Activated T-helper 9 cell treated with anti-CD3 and anti-CD28 coated beads, Interleukin-2, amount 50 U/mL, for 16 hours (primary cell): ENCODE measurements around the gene SRSF1.
"Not testable (repeated sequence)": the region's sequence is repeated elsewhere in the genome, so short reads cannot be mapped to it uniquely, and the experiment has no call there.

Source experiments
- DNase-seq: peaks from one replicate; pipeline ENCODE4 v3.0.0-alpha.2; 2020; ENCODE audit warnings: low read depth

Gene SRSF1

GRCh38 chr17:58006924-58007780, at the start of gene SRSF1:
Gene SRSF1, minus strand, starts transcription at chr17:58007246. Its CDS starts 109 bp downstream, at chr17:58007137.
- peak; percentile 97 for DNase-seq

- no peak for DNase-seq
Measured at GRCh38 chr17:58056476-58056875, 49.4 kb upstream of the SRSF1 start.

- no peak for DNase-seq
Measured at GRCh38 chr17:58054641-58055040, 47.6 kb upstream of the SRSF1 start.

- no peak for DNase-seq
Measured at GRCh38 chr17:58052945-58053715, 46.1 kb upstream of the SRSF1 start.

GRCh38 chr17:58052407-58052806, 45.4 kb upstream of the SRSF1 start:
- DNase-seq: no peak

- DNase-seq: no peak
Measured at GRCh38 chr17:58051468-58051867, 44.4 kb upstream of the SRSF1 start.

GRCh38 chr17:58050966-58051365, 43.9 kb upstream of the SRSF1 start:
- DNase-seq: no peak

GRCh38 chr17:58049533-58049932, 42.5 kb upstream of the SRSF1 start:
- DNase-seq: no peak

GRCh38 chr17:58047376-58048150, 40.5 kb upstream of the SRSF1 start:
- no peak for DNase-seq

GRCh38 chr17:58046239-58047094, 39.4 kb upstream of the SRSF1 start:
- DNase-seq: no peak

- DNase-seq: not testable (repeated sequence)
Measured at GRCh38 chr17:58044256-58044655, 37.2 kb upstream of the SRSF1 start.

GRCh38 chr17:58043221-58044181, 36.5 kb upstream of the SRSF1 start:
- no peak for DNase-seq

GRCh38 chr17:58041161-58041560, 34.1 kb upstream of the SRSF1 start:
- DNase-seq: no peak

GRCh38 chr17:58040386-58040785, 33.3 kb upstream of the SRSF1 start:
- DNase-seq: no peak

GRCh38 chr17:58039975-58040374, 32.9 kb upstream of the SRSF1 start:
- DNase-seq: no peak

GRCh38 chr17:58032691-58033415, 25.8 kb upstream of the SRSF1 start:
- no peak for DNase-seq

- DNase-seq: no peak
Measured at GRCh38 chr17:58028578-58028977, 21.5 kb upstream of the SRSF1 start.

- DNase-seq: no peak
Measured at GRCh38 chr17:58020401-58020800, 13.4 kb upstream of the SRSF1 start.

- no peak for DNase-seq
Measured at GRCh38 chr17:58019521-58019920, 12.5 kb upstream of the SRSF1 start.

- no peak for DNase-seq
Measured at GRCh38 chr17:58019039-58019438, 12.0 kb upstream of the SRSF1 start.
